IPS DF 6.9 (cell line): ENCODE results near the gene DTNBP1.

Source experiments
- DNase-seq: peaks from one replicate; pipeline ENCODE4 v3.0.0-alpha.2; 2013; ENCODE audit warnings: low read depth, low spot score
- H3K27ac ChIP-seq: one replicate; pipeline ENCODE4 v1.5.1; 2013; ENCODE audit warnings: low read length, control low read depth
- H3K27me3 ChIP-seq: 2 replicates; pipeline ENCODE4 v1.6.1; 2013; ENCODE audit warnings: mild to moderate bottlenecking, low read length; ENCODE audit not compliant: control insufficient read depth, insufficient read depth
- H3K36me3 ChIP-seq: 2 replicates; pipeline ENCODE4 v1.6.1; 2013; ENCODE audit warnings: low read length; ENCODE audit not compliant: control insufficient read depth, insufficient read depth
- H3K4me1 ChIP-seq: 2 replicates; pipeline ENCODE4 v1.6.1; 2013; ENCODE audit warnings: low read length; ENCODE audit not compliant: control insufficient read depth, insufficient read depth
- H3K4me3 ChIP-seq: 2 replicates; pipeline ENCODE4 v1.5.1; 2013; ENCODE audit warnings: mild to moderate bottlenecking, low read length
- H3K9me3 ChIP-seq: 2 replicates; pipeline ENCODE4 v1.6.1; 2013; ENCODE audit warnings: low read length, inconsistent platforms; ENCODE audit not compliant: control insufficient read depth, insufficient read depth
- whole genome bisulfite sequencing: extraction: QIAGEN DNeasy Blood & Tissue Kit; methylation state at CpG from one replicate; pipeline ENCODE4 v1.1.7; 2013; ENCODE audit warnings: mixed read lengths, missing lambda C conversion rate; ENCODE audit not compliant: insufficient read length, insufficient coverage; 5-methylcytosine and 5-hydroxymethylcytosine counted together

Gene DTNBP1

GRCh38 chr6:15615802-15616201 is 47.0 kb downstream of the DTNBP1 start:
- H3K4me1 ChIP-seq = peaks cover 2% of the 10 kb centered on the region; the same call in 1 of the 2 replicates
- H3K27me3 ChIP-seq = no peaks in the 10 kb centered on the region
- H3K4me3 ChIP-seq = no peak overlapping the region
- no peaks in the 10 kb centered on the region for H3K9me3 ChIP-seq
- no peak for DNase-seq
- H3K36me3 ChIP-seq = no peaks in the 10 kb centered on the region
- no peak overlapping the region for H3K27ac ChIP-seq
- WGBS = 100% methylated on average over 1 of the region's 2 CpGs

GRCh38 chr6:15614277-15614676 is 48.6 kb downstream of the DTNBP1 start:
- Histone ChIP-seq H3K27me3 (no peaks in the 10 kb centered on the region), H3K4me3 (no peak overlapping the region), H3K27ac (no peak overlapping the region), H3K9me3 (no peaks in the 10 kb centered on the region), H3K4me1 (peaks cover 2% of the 10 kb centered on the region; the same call in 1 of the 2 replicates), H3K36me3 (no peaks in the 10 kb centered on the region)
- WGBS = no CpG with 5 or more reads among the region's 4 CpGs
- DNase-seq = no peak

- DNase-seq = no peak
- Histone ChIP-seq H3K36me3 (no peaks in the 10 kb centered on the region), H3K4me1 (no peaks in the 10 kb centered on the region), H3K27me3 (no peaks in the 10 kb centered on the region), H3K4me3 (no peak overlapping the region), H3K27ac (no peak overlapping the region), H3K9me3 (no peaks in the 10 kb centered on the region)
- WGBS = no CpG with 5 or more reads among the region's 3 CpGs
Measured at GRCh38 chr6:15608396-15608795, 54.4 kb downstream of the DTNBP1 start.

GRCh38 chr6:15607603-15608002 is 55.2 kb downstream of the DTNBP1 start:
- no peaks in the 10 kb centered on the region for H3K27me3 ChIP-seq
- no peaks in the 10 kb centered on the region for H3K4me1 ChIP-seq
- H3K4me3 ChIP-seq = no peak overlapping the region
- no peak overlapping the region for H3K27ac ChIP-seq
- no peaks in the 10 kb centered on the region for H3K9me3 ChIP-seq
- DNase-seq = no peak
- H3K36me3 ChIP-seq = no peaks in the 10 kb centered on the region
- WGBS = no CpG with 5 or more reads among the region's 2 CpGs

- no peaks in the 10 kb centered on the region for H3K27me3 ChIP-seq
- DNase-seq = no peak
- H3K36me3 ChIP-seq = no peaks in the 10 kb centered on the region
- no peaks in the 10 kb centered on the region for H3K9me3 ChIP-seq
- no peak overlapping the region for H3K4me3 ChIP-seq
- no peak overlapping the region for H3K27ac ChIP-seq
- no CpG with 5 or more reads among the region's 1 CpG for WGBS
- no peaks in the 10 kb centered on the region for H3K4me1 ChIP-seq
Measured at GRCh38 chr6:15606347-15606746, 56.5 kb downstream of the DTNBP1 start.

GRCh38 chr6:15604843-15605242 is 58.0 kb downstream of the DTNBP1 start:
- no CpG with 5 or more reads among the region's 2 CpGs for WGBS
- H3K36me3 ChIP-seq = no peaks in the 10 kb centered on the region
- DNase-seq = no peak
- no peak overlapping the region for H3K27ac ChIP-seq
- H3K4me1 ChIP-seq = no peaks in the 10 kb centered on the region
- no peaks in the 10 kb centered on the region for H3K9me3 ChIP-seq
- H3K27me3 ChIP-seq = no peaks in the 10 kb centered on the region
- H3K4me3 ChIP-seq = no peak overlapping the region

GRCh38 chr6:15602154-15602553 is 60.7 kb downstream of the DTNBP1 start:
- no peak for DNase-seq
- Histone ChIP-seq H3K36me3 (no peaks in the 10 kb centered on the region), H3K27ac (no peak overlapping the region)

DNA sequence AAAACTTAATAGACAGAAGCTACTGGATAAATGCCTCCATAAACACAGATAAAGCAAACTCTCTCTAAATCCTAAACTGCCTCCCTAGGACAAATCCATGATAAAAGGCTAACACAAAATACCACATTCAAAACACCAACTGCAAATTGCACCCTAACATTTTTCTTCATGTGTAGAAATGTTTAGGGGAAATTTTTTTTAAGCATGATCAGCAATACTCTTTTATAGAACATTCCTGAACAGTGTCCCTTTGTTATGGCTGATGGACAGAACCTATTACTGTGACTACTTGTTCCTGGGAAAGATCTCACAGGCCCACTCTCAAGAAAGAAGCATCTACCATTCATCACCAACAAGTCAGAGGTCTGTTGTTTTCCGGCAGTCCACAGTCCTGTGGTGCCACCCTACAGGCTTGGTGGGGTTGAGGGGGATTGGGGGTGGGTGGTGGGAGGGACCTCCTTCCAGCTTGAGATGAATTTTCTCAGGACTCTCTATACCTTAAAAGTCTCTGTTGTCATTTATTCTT is 64.5 kb downstream of the DTNBP1 start:
- Histone ChIP-seq H3K4me3 (no peak overlapping the region), H3K27ac (no peak overlapping the region), H3K27me3 (no peaks in the 10 kb centered on the region), H3K9me3 (no peaks in the 10 kb centered on the region), H3K36me3 (no peaks in the 10 kb centered on the region), H3K4me1 (no peaks in the 10 kb centered on the region)
- no CpG with 5 or more reads among the region's 1 CpG for WGBS
- no peak for DNase-seq

More at GRCh38 chr6:15602154-15602553, 60.7 kb downstream of the DTNBP1 start:
- Histone ChIP-seq H3K9me3 (no peaks in the 10 kb centered on the region), H3K4me1 (no peaks in the 10 kb centered on the region), H3K27me3 (no peaks in the 10 kb centered on the region), H3K4me3 (no peak overlapping the region)
- no CpG with 5 or more reads among the region's 3 CpGs for WGBS

- WGBS = no CpG with 5 or more reads among the region's 9 CpGs
- Histone ChIP-seq H3K27me3 (no peaks in the 10 kb centered on the region), H3K4me3 (no peak overlapping the region), H3K9me3 (no peaks in the 10 kb centered on the region), H3K36me3 (no peaks in the 10 kb centered on the region), H3K4me1 (no peaks in the 10 kb centered on the region), H3K27ac (no peak overlapping the region)
- no peak for DNase-seq
Measured at GRCh38 chr6:15596186-15596896, 66.5 kb downstream of the DTNBP1 start.

GRCh38 chr6:15595461-15596173 is 67.2 kb downstream of the DTNBP1 start:
- H3K9me3 ChIP-seq = no peaks in the 10 kb centered on the region
- no peaks in the 10 kb centered on the region for H3K36me3 ChIP-seq
- H3K4me1 ChIP-seq = no peaks in the 10 kb centered on the region
- no peak overlapping the region for H3K4me3 ChIP-seq
- H3K27me3 ChIP-seq = no peaks in the 10 kb centered on the region
- DNase-seq = no peak
- no peak overlapping the region for H3K27ac ChIP-seq
- no CpG with 5 or more reads among the region's 7 CpGs for WGBS
